ENCODE results near the gene RB1.
A peak's percentile ranks its signal among the peaks of the same experiment; 100 is the strongest.

Gene RB1

DNA sequence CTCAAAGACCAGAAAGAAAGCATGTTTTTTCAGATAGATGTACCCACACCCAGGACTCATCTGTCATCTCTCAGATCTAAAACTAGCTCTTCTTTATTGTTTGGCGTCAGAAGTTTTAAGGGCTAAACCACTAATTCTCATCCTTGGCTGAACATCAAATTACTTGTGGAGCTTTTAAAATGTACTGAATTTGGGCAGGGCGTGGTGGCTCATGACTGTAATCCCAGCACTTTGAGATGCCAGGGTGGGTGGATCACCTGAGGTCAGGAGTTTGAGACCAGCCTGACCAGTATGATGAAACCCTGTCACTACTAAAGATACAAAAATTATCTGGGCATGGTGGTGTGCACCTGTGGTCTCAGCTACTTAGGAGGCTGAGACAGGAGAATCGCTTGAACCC lies 181.9 kb downstream of the RB1 start:
- DNase-seq (ENCODE audit: insufficient read length) (no peak), FAIRE-seq (no peak)
- no peak for TF ChIP-seq POLR2A (IDR thresholded peaks at IDR 0.05; ENCODE audit: low read depth, low read length)
- no peak for TF ChIP-seq POLR2AphosphoS5 (IDR thresholded peaks at IDR 0.05; ENCODE audit: low read depth, low read length)
- no peak for TF ChIP-seq TAF1 (IDR thresholded peaks at IDR 0.05; ENCODE audit: borderline replicate concordance, low read depth, low read length)

DNA sequence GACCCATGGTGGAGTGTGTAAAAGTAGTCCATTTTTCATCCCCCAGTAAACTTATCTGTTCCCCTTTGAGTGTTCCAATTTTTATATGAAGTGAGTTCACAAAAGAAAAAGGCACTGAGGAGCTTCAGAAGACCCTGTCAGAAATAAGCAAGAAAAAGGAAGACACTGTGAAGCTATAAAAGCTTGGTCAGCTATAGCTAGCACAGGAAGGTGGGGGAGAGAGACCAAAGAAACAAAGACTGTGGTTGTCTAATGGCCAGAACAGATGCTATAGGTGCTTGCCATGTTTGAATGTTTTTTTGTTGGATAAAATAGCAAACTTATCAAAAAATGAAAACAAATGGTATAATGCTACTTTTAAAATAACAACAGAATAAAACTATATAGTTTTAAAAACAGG lies 182.8 kb downstream of the RB1 start:
- no peak for FAIRE-seq
- TF ChIP-seq TAF1 (IDR thresholded peaks at IDR 0.05; ENCODE audit: borderline replicate concordance, low read depth, low read length) (no peak), POLR2A (IDR thresholded peaks at IDR 0.05; ENCODE audit: low read depth, low read length) (no peak), POLR2AphosphoS5 (IDR thresholded peaks at IDR 0.05; ENCODE audit: low read depth, low read length) (no peak)

DNA sequence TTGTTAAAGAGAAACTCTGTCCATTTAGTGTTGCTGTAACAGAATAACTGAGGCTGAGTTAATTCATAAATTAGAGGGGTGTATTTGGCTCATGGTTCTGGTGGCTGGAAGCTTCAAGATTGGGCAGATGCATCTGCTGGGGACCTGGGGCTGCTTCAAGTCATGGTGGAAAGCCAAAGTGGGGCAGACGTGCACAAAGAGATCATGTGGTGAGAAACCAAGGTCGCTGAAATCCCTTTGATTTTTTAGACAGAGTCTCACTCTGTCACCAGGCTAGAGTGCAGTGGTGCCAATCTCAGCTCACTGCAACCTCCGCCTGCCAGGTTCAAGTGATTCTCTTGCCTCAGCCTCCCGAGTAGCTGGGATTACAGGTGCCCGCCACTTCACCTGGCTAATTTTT lies 183.3 kb downstream of the RB1 start:
- no peak for DNase-seq (ENCODE audit: insufficient read length)
- FAIRE-seq: no peak
- no peak for TF ChIP-seq POLR2AphosphoS5 (IDR thresholded peaks at IDR 0.05; ENCODE audit: low read depth, low read length)
- no peak for TF ChIP-seq POLR2A (IDR thresholded peaks at IDR 0.05; ENCODE audit: low read depth, low read length)
- no peak for TF ChIP-seq TAF1 (IDR thresholded peaks at IDR 0.05; ENCODE audit: borderline replicate concordance, low read depth, low read length)

More for the DNA sequence above, 182.8 kb downstream of the RB1 start:
- DNase-seq (ENCODE audit: insufficient read length): no peak

DNA sequence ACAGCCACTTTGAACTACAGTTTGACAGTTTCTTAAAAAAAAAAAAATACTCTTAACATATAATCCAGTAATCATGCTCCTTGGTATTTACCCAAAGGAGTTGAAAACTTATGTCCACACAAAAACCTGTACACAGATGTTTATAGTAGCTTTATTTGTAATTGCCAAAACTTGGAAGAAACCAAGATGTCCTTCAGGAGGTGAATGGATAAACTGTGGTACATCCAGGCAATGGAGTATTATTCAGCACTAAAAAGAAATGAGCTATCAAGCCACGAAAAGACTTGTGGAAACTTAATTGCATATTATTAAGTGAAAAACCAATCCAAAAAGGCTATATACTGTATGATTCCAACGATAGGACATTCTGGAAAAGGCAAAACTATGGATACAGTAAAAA lies 184.4 kb downstream of the RB1 start:
- TF ChIP-seq POLR2AphosphoS5 (IDR thresholded peaks at IDR 0.05; ENCODE audit: low read depth, low read length) (no peak), POLR2A (IDR thresholded peaks at IDR 0.05; ENCODE audit: low read depth, low read length) (no peak), TAF1 (IDR thresholded peaks at IDR 0.05; ENCODE audit: borderline replicate concordance, low read depth, low read length) (no peak)
- no peak for FAIRE-seq
- DNase-seq (ENCODE audit: insufficient read length): no peak

DNA sequence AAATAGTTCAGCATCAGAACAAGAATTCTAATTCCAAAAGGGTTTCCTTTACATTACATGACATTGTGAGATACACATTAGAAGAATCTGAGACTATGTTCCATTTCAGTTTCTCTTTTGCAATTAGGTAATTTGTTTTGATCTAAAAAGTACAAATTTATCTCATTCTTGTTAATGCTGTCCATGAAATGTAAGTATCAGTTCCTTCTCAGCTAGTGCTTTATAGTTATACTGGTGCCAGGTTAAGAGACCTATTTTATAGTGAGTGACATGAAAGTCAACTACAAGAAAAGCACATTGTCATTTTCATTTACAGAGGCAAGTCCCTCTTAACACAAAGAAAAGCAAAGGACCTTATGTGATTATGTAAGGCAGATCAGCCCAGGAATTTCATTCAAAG lies 185.4 kb downstream of the RB1 start:
- no peak for TF ChIP-seq POLR2AphosphoS5 (IDR thresholded peaks at IDR 0.05; ENCODE audit: low read depth, low read length)
- no peak for TF ChIP-seq POLR2A (IDR thresholded peaks at IDR 0.05; ENCODE audit: low read depth, low read length)
- no peak for TF ChIP-seq TAF1 (IDR thresholded peaks at IDR 0.05; ENCODE audit: borderline replicate concordance, low read depth, low read length)
- DNase-seq (ENCODE audit: insufficient read length): no peak
- no peak for FAIRE-seq

DNA sequence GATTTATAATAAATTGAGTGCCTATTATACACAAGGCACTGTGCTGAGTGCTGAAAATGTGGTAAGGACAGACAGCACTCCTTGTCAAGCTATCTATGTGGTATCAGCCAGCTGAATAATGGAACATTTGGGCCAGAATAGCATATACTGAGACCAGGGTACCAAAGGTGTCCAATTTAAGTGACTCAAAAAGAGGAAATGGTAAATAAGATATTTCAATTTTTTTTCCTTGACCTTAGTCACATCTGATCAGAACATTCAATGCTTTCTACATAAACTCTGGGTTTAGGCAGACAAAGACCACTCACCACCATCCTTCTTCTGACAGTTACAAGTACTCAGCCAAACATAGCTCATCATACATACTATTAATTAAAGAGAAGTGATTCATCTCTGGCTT lies 186.1 kb downstream of the RB1 start:
- FAIRE-seq (peak; percentile 76), DNase-seq (ENCODE audit: insufficient read length) (no peak)
- no peak for TF ChIP-seq POLR2AphosphoS5 (IDR thresholded peaks at IDR 0.05; ENCODE audit: low read depth, low read length)
- no peak for TF ChIP-seq POLR2A (IDR thresholded peaks at IDR 0.05; ENCODE audit: low read depth, low read length)
- TF ChIP-seq TAF1 (IDR thresholded peaks at IDR 0.05; ENCODE audit: borderline replicate concordance, low read depth, low read length): no peak

DNA sequence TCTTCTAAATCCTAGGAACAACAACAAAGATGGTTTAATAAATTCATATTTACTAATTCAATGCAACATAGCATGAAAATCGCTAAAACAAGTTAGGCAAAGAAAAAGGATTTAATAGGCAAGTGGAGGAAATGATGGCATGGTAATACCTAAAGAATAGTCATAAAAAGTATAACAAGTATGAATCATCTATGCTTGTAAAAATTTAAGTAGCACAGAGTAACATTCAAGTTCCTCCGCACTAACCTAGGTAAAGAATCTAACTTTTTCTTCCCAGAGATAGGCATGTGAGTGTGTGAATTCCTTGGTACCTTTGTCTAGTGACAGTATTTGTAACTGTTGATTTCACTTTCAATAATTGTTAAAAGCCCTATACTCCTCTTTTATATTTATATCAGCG lies 186.7 kb downstream of the RB1 start:
- FAIRE-seq: no peak
- no peak for TF ChIP-seq TAF1 (IDR thresholded peaks at IDR 0.05; ENCODE audit: borderline replicate concordance, low read depth, low read length)
- TF ChIP-seq POLR2A (IDR thresholded peaks at IDR 0.05; ENCODE audit: low read depth, low read length): no peak
- TF ChIP-seq POLR2AphosphoS5 (IDR thresholded peaks at IDR 0.05; ENCODE audit: low read depth, low read length): no peak
- no peak for DNase-seq (ENCODE audit: insufficient read length)

DNA sequence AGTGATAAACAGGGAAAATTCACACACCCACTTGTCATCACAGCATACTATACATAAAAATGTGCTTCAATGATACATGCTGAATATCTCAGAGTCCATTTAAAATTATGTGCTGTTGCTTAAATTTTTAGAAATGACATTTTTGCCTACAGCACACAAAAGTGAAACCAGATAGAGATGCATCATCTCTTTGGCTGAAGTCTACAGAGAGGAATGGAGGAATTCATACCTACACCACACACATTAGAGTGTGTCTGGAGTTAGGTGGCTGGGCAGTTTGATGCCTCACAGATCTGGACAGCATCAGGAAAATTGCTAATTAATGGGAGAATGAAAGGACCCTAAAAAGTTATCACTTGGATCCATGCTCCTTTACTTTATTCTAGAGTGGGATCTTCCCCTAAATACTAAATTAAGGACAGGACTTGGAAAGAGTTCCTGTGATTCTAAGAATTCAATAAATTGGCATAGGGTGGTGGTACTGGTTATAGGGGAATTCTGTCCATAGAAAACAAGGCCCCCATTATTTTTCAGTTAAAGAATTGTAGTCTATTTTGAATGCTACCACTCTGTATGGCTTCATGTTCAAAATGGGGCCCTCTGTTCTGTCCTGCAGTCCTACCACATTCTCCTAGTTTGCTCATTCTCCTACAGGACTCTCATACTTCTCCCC lies 188.0 kb downstream of the RB1 start:
- FAIRE-seq (no peak), DNase-seq (ENCODE audit: insufficient read length) (no peak)
- TF ChIP-seq POLR2AphosphoS5 (IDR thresholded peaks at IDR 0.05; ENCODE audit: low read depth, low read length) (no peak; the same call in 1 of the 2 replicates), TAF1 (IDR thresholded peaks at IDR 0.05; ENCODE audit: borderline replicate concordance, low read depth, low read length) (no peak), POLR2A (IDR thresholded peaks at IDR 0.05; ENCODE audit: low read depth, low read length) (no peak)

DNA sequence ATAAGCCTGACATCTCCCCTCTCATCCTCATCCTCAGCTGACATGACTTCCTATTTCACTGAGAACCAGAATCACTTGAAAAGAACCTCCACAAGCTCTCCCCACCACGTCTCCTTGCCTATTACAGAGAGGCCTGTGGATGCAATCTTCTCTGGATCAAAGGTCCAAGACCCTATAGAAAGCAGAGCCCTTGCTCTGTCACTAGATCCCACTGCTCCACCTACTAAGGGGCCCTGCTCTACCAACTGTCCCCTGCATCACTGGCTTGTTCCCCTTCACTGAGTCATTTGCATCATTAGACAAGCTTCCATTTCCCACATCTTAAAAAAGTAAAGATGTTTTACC lies 188.5 kb downstream of the RB1 start:
- no peak for TF ChIP-seq TAF1 (IDR thresholded peaks at IDR 0.05; ENCODE audit: borderline replicate concordance, low read depth, low read length)
- no peak for TF ChIP-seq POLR2AphosphoS5 (IDR thresholded peaks at IDR 0.05; ENCODE audit: low read depth, low read length)
- TF ChIP-seq POLR2A (IDR thresholded peaks at IDR 0.05; ENCODE audit: low read depth, low read length): no peak; the same call in 1 of the 2 replicates
- FAIRE-seq: no peak
- no peak for DNase-seq (ENCODE audit: insufficient read length)

DNA sequence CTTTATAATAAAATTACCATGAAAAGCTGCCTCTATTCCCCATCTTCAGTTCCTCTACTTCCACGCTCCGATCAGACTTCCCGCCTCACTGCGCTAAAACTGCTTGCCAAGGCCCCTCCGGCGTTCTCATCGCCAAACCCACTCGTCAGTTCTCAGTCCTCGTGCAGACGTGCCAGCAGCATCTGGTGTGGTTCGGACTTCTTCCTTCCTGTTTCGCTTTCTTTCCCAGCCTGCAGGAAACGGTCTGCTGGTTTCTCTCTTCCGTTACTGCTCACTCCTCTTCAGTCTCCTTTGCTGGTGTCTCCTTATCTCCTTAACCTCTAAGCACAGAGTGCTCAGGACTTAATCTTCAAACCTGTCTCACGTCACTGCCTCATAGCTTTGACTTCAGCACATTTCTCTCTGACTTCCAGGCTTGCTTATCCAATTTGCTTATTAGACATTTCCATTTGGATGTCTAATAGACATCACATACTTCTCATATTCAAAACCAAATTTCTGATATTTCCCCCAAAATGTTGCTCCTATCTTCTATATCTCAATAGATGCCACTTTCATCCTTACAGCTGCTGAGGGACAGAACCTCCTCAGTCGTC lies 189.0 kb downstream of the RB1 start:
- DNase-seq (ENCODE audit: insufficient read length) (no peak), FAIRE-seq (peak; percentile 99)
- TF ChIP-seq POLR2A (IDR thresholded peaks at IDR 0.05; ENCODE audit: low read depth, low read length) (peak; percentile 57; the same call in 1 of the 2 replicates), TAF1 (IDR thresholded peaks at IDR 0.05; ENCODE audit: borderline replicate concordance, low read depth, low read length) (0 out of 2 replicates have a peak, but pooled peaks have one; percentile 26), POLR2AphosphoS5 (IDR thresholded peaks at IDR 0.05; ENCODE audit: low read depth, low read length) (peak; percentile 70; the same call in 1 of the 2 replicates)

DNA sequence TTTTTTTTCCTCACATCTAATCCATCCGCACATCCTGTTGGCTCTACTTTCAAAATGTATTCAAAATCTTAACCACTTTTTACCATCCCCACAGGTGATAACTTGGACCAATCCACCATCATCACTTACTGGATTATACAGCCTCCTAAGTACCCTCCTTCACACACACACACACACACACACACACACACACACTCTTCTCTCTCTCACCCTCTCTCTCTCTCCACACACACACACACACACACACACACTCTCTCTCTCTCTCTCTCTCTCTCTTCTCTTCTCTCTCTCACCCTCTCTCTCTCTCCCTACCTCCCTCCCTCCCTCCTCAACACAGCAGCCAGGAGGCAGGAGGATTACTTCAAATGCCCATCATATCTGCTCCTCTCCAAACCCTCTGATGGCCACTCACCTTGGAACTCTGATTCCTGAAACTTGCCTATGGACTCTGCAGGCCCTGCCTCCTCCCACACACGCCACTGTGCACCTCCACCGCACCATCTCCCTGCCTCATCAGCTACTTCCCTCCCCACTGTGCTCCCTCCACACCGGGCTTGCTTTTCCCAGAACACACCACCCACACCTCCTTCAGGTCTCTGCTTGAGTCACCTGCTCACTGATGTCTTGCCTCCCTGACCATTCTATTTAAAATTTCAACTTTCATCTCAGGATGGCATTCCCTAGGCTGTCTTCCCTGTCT lies 189.7 kb downstream of the RB1 start:
- TF ChIP-seq TAF1 (IDR thresholded peaks at IDR 0.05; ENCODE audit: borderline replicate concordance, low read depth, low read length): no peak
- no peak for TF ChIP-seq POLR2A (IDR thresholded peaks at IDR 0.05; ENCODE audit: low read depth, low read length)
- no peak for TF ChIP-seq POLR2AphosphoS5 (IDR thresholded peaks at IDR 0.05; ENCODE audit: low read depth, low read length)
- DNase-seq (ENCODE audit: insufficient read length): no peak
- peak; percentile 73 for FAIRE-seq

Data from GM12892 (cell line).